Epidermal melanocyte (primary cell): Measurements from ENCODE around the gene EFHD2.
"Not testable (repeated sequence)": the region's sequence is repeated elsewhere in the genome, so short reads cannot be mapped to it uniquely, and the experiment has no call there.

Experiments used
- DNase-seq: peaks from one replicate; pipeline ENCODE4 v3.0.0; 2011; ENCODE audit warnings: low spot score; ENCODE audit not compliant: insufficient read length

EFHD2 gene

GRCh38 chr1:15412175-15412800 lies 2.6 kb downstream of the EFHD2 start:
- DNase-seq = no peak

DNA sequence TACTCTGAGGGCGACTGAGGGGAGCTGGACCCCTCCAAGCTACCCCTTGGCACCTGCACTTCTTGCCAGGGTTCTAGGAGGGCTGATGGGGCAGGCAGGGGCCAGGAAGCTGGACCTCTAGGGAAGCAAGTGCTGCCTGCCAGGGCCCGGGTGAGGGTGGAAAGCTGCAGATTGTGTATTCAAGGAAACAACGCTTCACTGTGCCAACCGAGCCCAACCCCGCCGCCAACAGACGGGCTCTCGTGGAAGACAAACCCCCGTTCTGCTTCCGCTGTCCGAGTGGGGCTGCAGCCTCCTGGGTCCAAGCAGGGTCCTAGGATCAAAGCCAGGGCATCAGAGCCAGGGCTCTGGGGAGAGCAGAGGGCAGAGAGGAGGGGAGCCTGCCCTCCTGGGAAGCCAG lies 3.2 kb downstream of the EFHD2 start:
- DNase-seq = no peak

GRCh38 chr1:15413563-15414444 lies 4.1 kb downstream of the EFHD2 start:
- no peak for DNase-seq

DNA sequence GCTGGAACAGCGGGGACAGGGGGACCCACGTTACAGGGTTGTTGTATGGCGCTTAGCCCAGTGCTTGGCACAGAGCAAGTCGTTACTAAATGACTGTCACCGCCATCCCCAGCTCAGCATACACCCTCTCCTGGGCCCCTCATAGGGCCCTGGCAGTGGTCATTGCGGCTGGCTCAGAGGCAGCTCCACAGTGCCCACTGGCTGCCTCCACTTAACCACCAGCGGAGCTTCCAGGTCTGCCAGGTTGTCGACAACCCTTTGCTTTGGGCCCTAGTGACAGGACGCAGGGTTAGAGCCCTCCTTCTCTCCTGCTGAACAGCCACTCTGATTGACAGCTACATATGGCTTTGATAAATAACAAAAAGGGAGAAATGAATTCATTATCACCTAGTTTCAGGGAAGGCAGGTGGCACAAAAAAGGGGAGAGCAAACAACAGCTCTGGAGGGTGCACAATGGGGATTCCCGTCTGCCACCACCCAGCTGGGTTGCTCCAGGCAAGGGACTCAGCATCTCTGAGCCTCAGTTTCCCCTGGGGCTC lies 4.8 kb downstream of the EFHD2 start:
- no peak for DNase-seq

DNA sequence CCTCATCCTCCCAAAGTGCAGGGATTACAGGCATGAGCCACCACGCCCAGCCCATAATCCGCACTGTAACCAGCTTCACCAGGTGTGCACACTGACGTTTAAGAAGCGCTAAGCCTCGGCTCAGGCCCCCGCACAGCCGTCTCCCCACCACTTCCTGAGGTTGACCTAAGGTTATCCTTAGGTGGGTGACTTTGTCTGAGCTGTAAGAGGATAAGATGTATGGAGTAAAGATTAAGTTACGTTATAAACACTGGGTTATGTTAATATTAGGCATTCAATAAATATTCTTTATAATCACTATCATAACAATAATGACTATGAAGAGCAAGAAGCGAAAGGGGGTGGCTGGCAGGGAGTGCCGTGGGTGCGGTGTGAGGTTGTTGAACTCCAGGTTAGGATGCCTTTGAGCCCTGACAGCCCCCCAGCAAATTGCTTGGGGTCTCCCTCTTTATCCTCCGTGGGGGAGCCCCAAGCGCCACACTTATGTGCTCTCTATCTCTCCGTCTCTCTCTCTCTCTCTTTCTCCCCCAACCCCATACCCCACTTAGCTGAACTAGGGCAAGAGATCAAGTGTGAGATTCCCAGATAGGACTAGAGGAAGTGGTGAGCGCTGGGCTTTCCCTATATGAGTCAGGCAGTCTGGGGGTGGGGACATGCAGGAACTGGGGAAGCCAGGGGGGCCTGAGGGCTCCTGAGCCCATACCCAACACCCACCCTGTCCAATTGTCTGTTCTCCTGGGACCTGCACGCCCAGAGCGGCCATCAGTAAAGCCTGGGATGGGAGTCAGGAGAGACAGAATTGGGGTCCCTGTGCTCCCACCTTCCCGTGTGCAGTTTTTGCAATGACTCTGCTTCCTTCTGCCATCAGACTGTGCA lies 7.6 kb downstream of the EFHD2 start:
- DNase-seq = no peak

DNA sequence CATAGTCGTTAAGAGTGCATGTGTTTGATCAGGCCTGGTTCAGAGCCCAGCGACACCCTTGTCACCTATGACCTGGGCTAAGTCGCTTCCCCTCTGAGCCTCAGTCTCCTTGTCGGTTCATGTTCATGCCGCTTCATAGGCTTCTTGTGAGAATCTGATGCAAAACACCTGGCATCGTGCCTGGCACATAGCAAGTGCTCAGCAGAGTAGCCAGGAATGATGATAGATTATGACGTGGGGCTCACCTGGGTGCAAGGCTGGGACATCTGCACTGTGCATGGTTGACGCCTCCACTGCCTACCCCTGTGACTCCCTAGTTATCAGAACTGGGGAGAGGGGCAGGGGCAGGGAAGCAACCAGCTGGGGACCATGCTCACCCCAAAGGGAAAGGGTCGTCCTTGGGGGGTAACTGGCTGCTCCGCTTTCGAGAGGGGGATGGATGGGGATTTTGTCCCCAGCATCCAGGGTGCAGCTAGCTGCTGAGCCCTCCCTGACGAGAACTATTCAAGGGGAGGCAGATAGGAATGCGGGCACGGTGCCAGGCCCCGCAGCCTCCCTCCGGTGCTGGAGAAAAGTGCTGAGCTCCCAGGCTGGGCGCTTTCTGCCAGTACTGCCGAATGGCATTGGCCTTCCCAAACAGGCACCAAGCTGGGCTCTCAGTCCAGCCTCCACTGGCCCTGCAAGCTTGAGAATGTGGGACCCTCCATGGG lies 9.3 kb downstream of the EFHD2 start:
- no peak for DNase-seq

- no peak for DNase-seq
Measured at GRCh38 chr1:15420853-15421465, 11.3 kb downstream of the EFHD2 start.

DNA sequence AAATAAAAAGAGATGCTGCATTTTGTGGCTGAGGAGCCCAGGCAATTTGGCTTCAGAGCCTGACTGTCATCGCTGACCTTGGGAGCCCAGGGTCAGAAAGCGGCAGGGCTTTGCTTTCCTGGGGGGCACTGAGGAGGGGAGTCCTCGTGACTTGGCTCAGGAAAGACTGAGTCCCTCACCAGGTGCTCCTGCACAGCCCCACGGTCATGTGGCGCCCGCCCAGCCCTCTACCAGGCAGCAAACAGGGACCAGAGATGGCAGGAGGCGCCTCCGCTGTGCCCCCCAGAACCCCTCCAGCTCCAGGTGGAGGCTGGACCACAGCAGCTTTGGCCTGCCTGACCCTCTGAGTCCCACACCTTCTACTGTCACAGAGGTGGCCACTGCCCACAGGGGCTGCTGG lies 13.2 kb downstream of the EFHD2 start:
- DNase-seq = no peak

DNA sequence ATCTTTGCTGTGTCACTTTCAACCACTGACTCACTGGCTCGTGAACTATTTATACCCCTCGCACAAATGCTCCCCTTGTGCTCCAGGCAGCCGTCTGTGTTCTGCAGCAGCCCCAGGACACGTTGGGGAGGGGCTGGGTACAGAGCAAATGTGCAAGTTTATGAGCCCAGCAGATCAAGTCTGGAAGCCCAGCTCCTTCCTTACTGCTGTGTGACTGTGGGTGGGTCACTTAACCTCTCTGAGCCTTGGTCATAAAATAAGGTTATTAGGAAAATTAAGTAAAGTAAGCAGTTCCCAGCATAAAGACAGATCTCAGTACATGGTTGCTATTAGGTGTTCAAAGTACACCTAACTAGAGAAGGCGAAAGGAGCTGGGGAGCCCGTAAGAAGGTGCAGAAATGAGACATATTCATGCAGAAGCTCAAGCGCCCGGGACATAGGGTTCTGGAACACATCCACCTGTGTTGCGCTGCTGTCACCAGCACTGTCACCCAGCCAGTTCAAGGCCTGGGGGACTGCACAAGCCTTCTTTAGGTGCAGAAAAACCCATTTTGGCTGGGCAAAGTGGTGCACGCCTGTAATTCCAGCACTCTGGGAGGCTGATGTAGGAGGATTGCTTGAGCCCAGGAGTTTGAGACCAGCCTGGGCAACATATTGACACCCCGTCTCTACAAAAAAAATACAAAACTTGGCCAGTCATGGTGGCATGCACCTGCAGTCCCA lies 13.8 kb downstream of the EFHD2 start:
- DNase-seq = no peak

GRCh38 chr1:15424146-15424667 lies 14.5 kb downstream of the EFHD2 start:
- no peak for DNase-seq

- DNase-seq = no peak
Measured at GRCh38 chr1:15424981-15425380, 15.3 kb downstream of the EFHD2 start.

DNA sequence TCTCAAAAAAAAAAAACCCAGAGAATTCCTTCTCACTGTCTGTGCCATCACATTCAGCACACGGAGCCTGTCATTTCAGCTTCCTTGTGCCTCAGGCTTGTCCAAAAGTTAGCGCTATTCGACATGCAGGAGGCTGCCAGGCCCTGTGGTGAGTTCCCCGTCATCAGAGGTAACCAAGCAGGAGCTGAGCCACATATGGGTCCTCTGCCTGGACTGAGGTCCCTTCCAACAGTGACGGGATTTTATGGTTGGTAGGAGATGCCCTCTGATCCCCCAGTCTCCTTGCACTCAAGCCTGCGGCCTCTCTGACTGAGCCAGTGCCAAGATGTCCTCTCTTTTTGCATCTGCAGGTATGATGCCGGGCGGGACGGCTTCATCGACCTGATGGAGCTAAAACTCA lies 15.8 kb downstream of the EFHD2 start:
- DNase-seq = no peak

GRCh38 chr1:15425958-15426357 lies 16.3 kb downstream of the EFHD2 start:
- DNase-seq = no peak

DNA sequence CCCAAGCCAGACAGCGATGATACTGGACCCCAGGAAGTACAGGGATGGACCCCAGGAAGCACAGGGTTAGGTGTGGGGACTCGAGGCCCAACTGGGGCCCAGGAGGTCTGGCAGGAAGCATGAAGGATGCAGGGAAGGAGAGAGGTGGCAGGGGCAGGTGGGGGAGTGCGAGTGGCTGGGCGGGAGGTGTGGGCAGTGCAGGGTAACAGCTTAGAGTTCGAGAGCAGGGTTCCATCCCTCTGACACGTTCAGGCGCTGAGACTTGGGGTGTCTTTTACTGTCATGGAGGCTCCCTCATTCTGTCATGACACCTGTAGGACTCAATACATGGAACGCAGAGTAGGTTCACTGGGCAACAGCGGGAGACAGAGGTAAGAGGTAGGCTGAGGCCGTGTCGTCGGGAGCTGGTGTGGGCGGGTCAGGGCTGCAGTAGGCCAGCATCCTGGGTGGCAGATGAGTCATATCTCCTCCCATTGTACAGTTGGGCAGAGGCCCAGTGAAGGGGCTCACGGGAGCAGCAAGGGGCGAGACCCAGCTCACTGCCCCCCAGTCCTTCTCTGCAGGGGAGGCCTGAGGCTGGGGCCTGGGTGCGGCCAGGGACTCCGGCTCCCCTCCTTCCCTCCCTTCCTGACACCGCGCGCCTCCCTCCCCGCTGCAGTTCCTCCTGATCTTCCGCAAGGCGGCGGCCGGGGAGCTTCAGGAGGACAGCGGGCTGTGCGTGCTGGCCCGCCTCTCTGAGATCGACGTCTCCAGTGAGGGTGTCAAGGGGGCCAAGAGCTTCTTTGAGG lies 17.0 kb downstream of the EFHD2 start:
- DNase-seq = no peak

GRCh38 chr1:15427280-15427666 lies 17.6 kb downstream of the EFHD2 start:
- no peak for DNase-seq

DNA sequence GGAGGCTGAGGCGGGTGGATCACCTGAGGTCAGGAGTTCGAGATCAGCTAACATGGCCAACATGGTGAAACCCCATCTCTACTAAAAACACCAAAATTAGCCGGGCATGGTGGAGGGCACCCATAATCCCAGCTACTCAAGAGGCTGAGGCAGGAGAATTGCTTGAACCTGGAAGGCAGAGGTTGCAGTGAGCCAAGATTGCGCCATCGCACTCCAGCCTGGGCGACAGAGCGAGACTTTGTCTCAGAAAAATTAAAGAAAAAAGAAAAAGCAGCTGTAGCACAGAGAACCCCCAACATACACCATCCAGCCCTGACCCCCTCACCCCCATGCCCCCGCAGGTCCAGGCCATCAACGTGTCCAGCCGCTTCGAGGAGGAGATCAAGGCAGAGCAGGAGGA lies 18.6 kb downstream of the EFHD2 start:
- DNase-seq = not testable (repeated sequence)

- no peak for DNase-seq
Measured at GRCh38 chr1:15428815-15429435, 19.2 kb downstream of the EFHD2 start.

GRCh38 chr1:15429701-15430149 lies 20.0 kb downstream of the EFHD2 start:
- DNase-seq = no peak
